Neural progenitor cell (in vitro differentiated cells): ENCODE results near the gene TGM2.

Experiments used
- EZH2 ChIP-seq: fragments of 200-600 bp; sonication (generic); IDR thresholded peaks from 2 replicates; pipeline ENCODE4 v1.6.1; 2017; ENCODE audit warnings: antibody characterized with exemption, mild to moderate bottlenecking, moderate library complexity
- EZH2phosphoT487 ChIP-seq: fragments of 200-600 bp; sonication (generic); IDR thresholded peaks from 2 replicates; pipeline ENCODE4 v1.6.1; 2017; ENCODE audit warnings: antibody characterized with exemption
- TF ChIP-seq, protein P1 (sequence below): fragments of 200-600 bp; sonication (generic); IDR thresholded peaks from 2 replicates; pipeline ENCODE4 v1.5.1; 2017; ENCODE audit warnings: antibody characterized with exemption, mild to moderate bottlenecking

- TF ChIP-seq EZH2phosphoT487 (no peak), EZH2 (no peak)
- TF ChIP-seq, protein P1, sequence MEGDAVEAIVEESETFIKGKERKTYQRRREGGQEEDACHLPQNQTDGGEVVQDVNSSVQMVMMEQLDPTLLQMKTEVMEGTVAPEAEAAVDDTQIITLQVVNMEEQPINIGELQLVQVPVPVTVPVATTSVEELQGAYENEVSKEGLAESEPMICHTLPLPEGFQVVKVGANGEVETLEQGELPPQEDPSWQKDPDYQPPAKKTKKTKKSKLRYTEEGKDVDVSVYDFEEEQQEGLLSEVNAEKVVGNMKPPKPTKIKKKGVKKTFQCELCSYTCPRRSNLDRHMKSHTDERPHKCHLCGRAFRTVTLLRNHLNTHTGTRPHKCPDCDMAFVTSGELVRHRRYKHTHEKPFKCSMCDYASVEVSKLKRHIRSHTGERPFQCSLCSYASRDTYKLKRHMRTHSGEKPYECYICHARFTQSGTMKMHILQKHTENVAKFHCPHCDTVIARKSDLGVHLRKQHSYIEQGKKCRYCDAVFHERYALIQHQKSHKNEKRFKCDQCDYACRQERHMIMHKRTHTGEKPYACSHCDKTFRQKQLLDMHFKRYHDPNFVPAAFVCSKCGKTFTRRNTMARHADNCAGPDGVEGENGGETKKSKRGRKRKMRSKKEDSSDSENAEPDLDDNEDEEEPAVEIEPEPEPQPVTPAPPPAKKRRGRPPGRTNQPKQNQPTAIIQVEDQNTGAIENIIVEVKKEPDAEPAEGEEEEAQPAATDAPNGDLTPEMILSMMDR = no peak
Measured at GRCh38 chr20:38129893-38130609, 35.0 kb downstream of the TGM2 start.
